Measurements from ENCODE around the gene NRXN2. TPM values are rescaled to one million over a fixed set of nuclear protein-coding genes. Genes with fewer than 3 reads are reported as not detected.

NRXN2 gene
- polyA plus RNA-seq, 3 donors: 13.1 to 25.8 (median 23.4) TPM

DNA sequence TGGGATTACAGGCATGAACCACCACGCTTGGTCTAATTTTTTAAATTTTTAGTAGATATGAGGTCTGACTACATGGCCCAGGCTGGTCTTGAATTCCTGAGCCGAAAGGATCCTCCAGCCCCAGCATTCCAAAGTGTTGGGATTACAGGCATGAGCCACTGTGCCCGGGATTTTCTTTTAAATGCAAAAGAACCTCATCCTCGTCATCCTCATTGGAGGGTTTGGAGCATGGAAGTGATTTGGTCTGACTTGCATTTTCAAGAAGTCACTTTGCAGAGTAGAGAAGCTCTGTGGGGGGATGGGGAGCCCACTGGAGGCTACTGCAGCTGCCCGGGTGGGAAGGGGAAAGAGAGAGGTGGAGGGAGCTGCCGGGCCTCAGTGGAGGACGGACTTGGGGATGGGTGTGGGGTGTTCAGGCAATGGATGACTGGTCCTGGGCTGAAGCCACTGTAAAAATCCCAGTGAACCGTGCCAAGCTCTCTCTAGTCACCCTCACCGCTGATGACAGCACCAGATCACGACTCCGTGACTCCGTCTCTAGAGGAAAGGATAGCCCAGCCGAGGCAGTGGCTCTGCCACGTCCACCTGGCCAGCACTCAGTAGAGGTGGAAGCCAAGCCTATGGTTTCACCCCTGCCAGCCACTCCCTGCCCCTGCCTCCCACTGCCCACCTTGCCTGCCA is 164.8 kb downstream of the NRXN2 start:
- no peak for DNase-seq (ENCODE audit: extremely low read depth in 1 of 11, low read depth in 9 of 11, low spot score in 4 of 11)

DNA sequence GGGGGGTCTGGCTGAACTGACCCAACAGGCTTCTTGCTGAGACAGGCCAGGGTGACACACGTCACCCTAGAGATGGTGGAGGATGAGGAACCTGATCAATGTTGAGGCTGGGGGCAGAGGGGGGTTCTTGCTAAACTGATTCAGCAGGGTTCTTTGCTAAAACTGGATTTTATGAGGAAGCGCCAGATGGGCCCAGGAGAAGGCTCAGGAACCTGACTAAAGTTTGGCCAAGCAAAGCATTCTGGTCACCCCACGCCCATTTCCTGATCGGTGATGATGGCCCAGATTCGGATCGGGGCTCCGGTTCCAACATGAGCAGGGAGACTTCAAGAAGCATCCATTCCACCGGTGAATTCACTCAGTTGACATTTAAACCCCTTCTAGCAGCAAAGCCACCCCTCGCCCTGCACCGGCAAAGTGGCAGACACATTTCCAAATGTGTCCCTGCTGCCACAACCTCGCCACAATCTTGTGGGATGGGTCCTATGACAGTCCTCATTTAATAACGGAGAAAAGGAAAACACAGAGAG is 166.2 kb downstream of the NRXN2 start:
- DNase-seq (ENCODE audit: extremely low read depth in 1 of 11, low read depth in 9 of 11, low spot score in 4 of 11): no peak

Other genes starting within 250 kb of the NRXN2 start
- 10 to 100 TPM; 23.1 to 40.3 (median 24.2) TPM for gene SLC22A11, start 167.3 kb downstream of the NRXN2 start, polyA plus RNA-seq (ENCODE audit: insufficient read length in 3 of 3)
- 10 to 100 TPM in 1 of 3 donors, 1 to 10 TPM in 2; 3.1 to 11.3 (median 3.3) TPM for gene SLC22A12, start 132.0 kb downstream of the NRXN2 start, polyA plus RNA-seq (ENCODE audit: insufficient read length in 3 of 3)
- 1 to 10 TPM; 5.1 to 7.6 (median 5.9) TPM for gene RASGRP2, start 20.9 kb upstream of the NRXN2 start, polyA plus RNA-seq (ENCODE audit: insufficient read length in 3 of 3)
- 1 to 10 TPM; 2.1 to 3.2 (median 2.4) TPM for gene PYGM, start 36.8 kb upstream of the NRXN2 start, polyA plus RNA-seq (ENCODE audit: insufficient read length in 3 of 3)
- gene SF1, start 55.3 kb upstream of the NRXN2 start, polyA plus RNA-seq (ENCODE audit: insufficient read length in 3 of 3): 100 to 1,000 TPM; 346 to 463 (median 385) TPM
- 10 to 100 TPM; 14.9 to 23.3 (median 19.5) TPM for gene MAP4K2, start 80.0 kb upstream of the NRXN2 start, polyA plus RNA-seq (ENCODE audit: insufficient read length in 3 of 3)
- gene MEN1, start 87.4 kb upstream of the NRXN2 start, polyA plus RNA-seq (ENCODE audit: insufficient read length in 3 of 3): 10 to 100 TPM; 34.3 to 43.5 (median 41.9) TPM
- 1 to 10 TPM; 4.0 to 6.3 (median 5.8) TPM for gene CDC42BPG, start 121.5 kb upstream of the NRXN2 start, polyA plus RNA-seq (ENCODE audit: insufficient read length in 3 of 3)
- gene EHD1, start 155.4 kb upstream of the NRXN2 start, polyA plus RNA-seq (ENCODE audit: insufficient read length in 3 of 3): 10 to 100 TPM; 54.8 to 67.9 (median 60.8) TPM
- gene ATG2A, start 194.0 kb upstream of the NRXN2 start, polyA plus RNA-seq (ENCODE audit: insufficient read length in 3 of 3): 10 to 100 TPM; 16.7 to 25.3 (median 21.7) TPM
- gene PPP2R5B, start 201.5 kb upstream of the NRXN2 start, polyA plus RNA-seq (ENCODE audit: insufficient read length in 3 of 3): 10 to 100 TPM; 15.2 to 18.4 (median 16.1) TPM
- gene GPHA2, start 212.7 kb upstream of the NRXN2 start, polyA plus RNA-seq (ENCODE audit: insufficient read length in 3 of 3): 1 to 10 TPM; 1.6 to 3.0 (median 2.4) TPM
- gene MAJIN, start 248.9 kb upstream of the NRXN2 start, polyA plus RNA-seq (ENCODE audit: insufficient read length in 3 of 3): 1 to 10 TPM in 2 of 3 donors, under 1 TPM in 1; 0.76 to 1.2 (median 1.1) TPM

All from renal cortex interstitium (tissue), 11 donors.